HFFc6 (cell line): ENCODE measurements around the gene ADGRB2. TPM values are rescaled to one million over a fixed set of nuclear protein-coding genes. Genes with fewer than 3 reads are reported as not detected.
"Not testable (repeated sequence)": the region's sequence is repeated elsewhere in the genome, so short reads cannot be mapped to it uniquely, and the experiment has no call there.

ENCODE experiments used
- DNase-seq: peaks from one replicate; pipeline ENCODE4 v3.0.0-alpha.2; 2018
- H3K27ac Mint-ChIP-seq: 2 replicates; pipeline ENCODE4 v1.8.0; 2020; ENCODE audit warnings: mild to moderate bottlenecking, mixed read lengths
- H3K27me3 Mint-ChIP-seq: 2 replicates; pipeline ENCODE4 v1.8.0; 2021; ENCODE audit warnings: mild to moderate bottlenecking, moderate library complexity, mixed read lengths; ENCODE audit not compliant: insufficient read depth
- H3K36me3 Mint-ChIP-seq: 2 replicates; pipeline ENCODE4 v1.8.0; 2021; ENCODE audit warnings: low read depth, mixed read lengths
- H3K4me1 Mint-ChIP-seq: 2 replicates; pipeline ENCODE4 v1.8.0; 2020; ENCODE audit warnings: low read depth, mixed read lengths
- H3K4me3 Mint-ChIP-seq: 2 replicates; pipeline ENCODE4 v1.8.0; 2020; ENCODE audit warnings: mild to moderate bottlenecking, moderate library complexity, mixed read lengths
- H3K9me3 Mint-ChIP-seq: 2 replicates; pipeline ENCODE4 v1.8.0; 2020; ENCODE audit warnings: mild to moderate bottlenecking, mixed read lengths
- CTCF ChIP-seq: fragments of 200-600 bp; sonication (generic); IDR thresholded peaks from 2 replicates; pipeline ENCODE4 v1.5.0; 2021; ENCODE audit warnings: antibody characterized with exemption, mild to moderate bottlenecking
- total RNA-seq, 6 experiments: library from RNA; stranded (reverse); fragmentation: NEBNext Ultra II Directional; extraction: Animal tissue kit (Norgen Biotek cat#: 25700); gene quantifications; 2 replicates in 1 of 6; 3 replicates in 5 of 6; pipeline ENCODE4 v1.2.3, GENCODE V29; 2021

ADGRB2 gene
- total RNA-seq, 6 experiments from 2014 or later: 4.9 to 8.8 (median 6.4) TPM

- TF ChIP-seq CTCF: peak; percentile 73
- Mint-ChIP-seq H3K36me3 (no peaks in the 10 kb centered on the region), H3K4me3 (peak overlapping the region; percentile 85), H3K9me3 (no peaks in the 10 kb centered on the region), H3K4me1 (peaks cover 66% of the 10 kb centered on the region), H3K27me3 (peaks cover 2% of the 10 kb centered on the region), H3K27ac (peak overlapping the region; percentile 90)
- DNase-seq: peak; percentile 63
These were observed 49.6 kb downstream of the ADGRB2 start for GRCh38 chr1:31714442-31715086.

- Mint-ChIP-seq H3K4me3 (peak overlapping the region; percentile 80), H3K36me3 (no peaks in the 10 kb centered on the region), H3K27ac (peak overlapping the region; percentile 90), H3K27me3 (no peaks in the 10 kb centered on the region; the same call in 1 of the 2 replicates), H3K9me3 (no peaks in the 10 kb centered on the region), H3K4me1 (peaks cover 77% of the 10 kb centered on the region)
- no peak for TF ChIP-seq CTCF
- peak; percentile 95 for DNase-seq
These were observed 51.5 kb downstream of the ADGRB2 start for GRCh38 chr1:31712630-31713029.

- H3K27ac Mint-ChIP-seq: peak overlapping the region; percentile 90
- peaks cover 77% of the 10 kb centered on the region for H3K4me1 Mint-ChIP-seq
- no peaks in the 10 kb centered on the region for H3K36me3 Mint-ChIP-seq
These were observed 52.1 kb downstream of the ADGRB2 start for GRCh38 chr1:31712068-31712467.

GRCh38 chr1:31708324-31708723 lies 55.8 kb downstream of the ADGRB2 start:
- Mint-ChIP-seq H3K9me3 (no peaks in the 10 kb centered on the region), H3K4me1 (peaks cover 76% of the 10 kb centered on the region), H3K27me3 (peaks cover 2% of the 10 kb centered on the region), H3K36me3 (no peaks in the 10 kb centered on the region), H3K4me3 (peak overlapping the region; percentile 38), H3K27ac (peak overlapping the region; percentile 49)
- DNase-seq: peak; percentile 32
- TF ChIP-seq CTCF: no peak

More at GRCh38 chr1:31712068-31712467, 52.1 kb downstream of the ADGRB2 start:
- Mint-ChIP-seq H3K4me3 (peak overlapping the region; percentile 80), H3K9me3 (no peaks in the 10 kb centered on the region), H3K27me3 (no peaks in the 10 kb centered on the region; the same call in 1 of the 2 replicates)
- no peak for DNase-seq
- TF ChIP-seq CTCF: no peak

GRCh38 chr1:31707711-31708110 lies 56.4 kb downstream of the ADGRB2 start:
- Mint-ChIP-seq H3K36me3 (no peaks in the 10 kb centered on the region), H3K27ac (peak overlapping the region; percentile 49), H3K4me3 (peak overlapping the region; percentile 38), H3K9me3 (no peaks in the 10 kb centered on the region), H3K4me1 (peaks cover 76% of the 10 kb centered on the region), H3K27me3 (peaks cover 2% of the 10 kb centered on the region)
- DNase-seq: peak; percentile 65
- TF ChIP-seq CTCF: peak; percentile 63

GRCh38 chr1:31707059-31707600 lies 57.0 kb downstream of the ADGRB2 start:
- H3K9me3 Mint-ChIP-seq, H3K27me3 Mint-ChIP-seq, H3K36me3 Mint-ChIP-seq, DNase-seq: not testable (repeated sequence)
- Mint-ChIP-seq H3K4me1 (peaks cover 76% of the 10 kb centered on the region), H3K27ac (peak overlapping the region; percentile 49; the same call in 1 of the 2 replicates), H3K4me3 (peak overlapping the region; percentile 38)
